OCI-LY7 (cell line): ENCODE measurements around the gene TPST1. TPM values are rescaled to one million over a fixed set of nuclear protein-coding genes. Genes with fewer than 3 reads are reported as not detected.
A peak's percentile ranks its signal among the peaks of the same experiment; 100 is the strongest.

ENCODE experiments used
- BruUV-seq: library from RNA; stranded (reverse); fragments of 400-500 nt; replicated peaks from 2 replicates; lab custom pipeline; 2021; lab: Mats Ljungman, UMichigan
- CTCF ChIA-PET: fragments of 300-600 bp; sonication (Branson Sonifier 250); formaldehyde crosslinking; loops from one replicate; lab custom pipeline; 2022; ENCODE audit warnings: antibody characterized with exemption; ENCODE audit not compliant: unreplicated experiment; lab: Charles Lee
- POLR2A ChIA-PET: fragments of 300-600 bp; sonication (Branson Sonifier 250); formaldehyde crosslinking; loops from one replicate; lab custom pipeline; 2022; ENCODE audit warnings: antibody characterized with exemption; lab: Charles Lee
- DNase-seq: peaks from one replicate; pipeline ENCODE4 v3.0.0-alpha.2; 2015; ENCODE audit warnings: low spot score
- H2AFZ ChIP-seq: fragments of 200-600 bp; sonication (generic), shearing (Covaris generic); 2 replicates; pipeline ENCODE4 v1.6.1; 2014; ENCODE audit warnings: mild to moderate bottlenecking, antibody characterized with exemption, low read length, moderate library complexity
- H3K27ac ChIP-seq: fragments of 200-600 bp; sonication (generic); 2 replicates; pipeline ENCODE4 v1.5.1; 2014; ENCODE audit warnings: mixed run types, low read depth, mild to moderate bottlenecking, moderate library complexity, low read length, inconsistent platforms; ENCODE audit not compliant: poor library complexity, severe bottlenecking
- H3K36me3 ChIP-seq: fragments of 200-600 bp; sonication (generic); 2 replicates; pipeline ENCODE4 v1.6.1; 2014; ENCODE audit warnings: mild to moderate bottlenecking, antibody characterized with exemption, low read length, moderate library complexity, mixed read lengths; ENCODE audit not compliant: insufficient read depth
- H3K4me1 ChIP-seq: fragments of 200-600 bp; sonication (generic); 2 replicates; pipeline ENCODE4 v1.5.1; 2014; ENCODE audit warnings: mild to moderate bottlenecking, low read length; ENCODE audit not compliant: insufficient read depth, poor library complexity, severe bottlenecking
- H3K4me2 ChIP-seq: fragments of 200-600 bp; sonication (generic); 2 replicates; pipeline ENCODE4 v1.6.1; 2014; ENCODE audit warnings: mild to moderate bottlenecking, low read length
- H3K4me3 ChIP-seq: fragments of 200-600 bp; sonication (generic); 2 replicates; pipeline ENCODE4 v1.5.1; 2014; ENCODE audit warnings: mild to moderate bottlenecking, low read depth, low read length; ENCODE audit not compliant: poor library complexity, severe bottlenecking
- H3K79me2 ChIP-seq: fragments of 200-600 bp; sonication (generic); 2 replicates; pipeline ENCODE4 v1.6.1; 2016; ENCODE audit warnings: low read depth, mild to moderate bottlenecking, low read length, moderate library complexity, mixed read lengths; ENCODE audit not compliant: insufficient read depth
- H3K9me2 ChIP-seq: fragments of 200-600 bp; sonication (generic); 2 replicates; pipeline ENCODE4 v1.6.1; 2016; ENCODE audit warnings: mild to moderate bottlenecking, low read length, mixed read lengths; ENCODE audit not compliant: insufficient read depth
- H3K9me3 ChIP-seq: fragments of 200-600 bp; sonication (generic); 2 replicates; pipeline ENCODE4 v1.6.1; 2014; ENCODE audit warnings: mild to moderate bottlenecking, mixed run types, low read length, mixed read lengths
- H4K20me1 ChIP-seq: fragments of 200-600 bp; sonication (generic); 2 replicates; pipeline ENCODE4 v1.6.1; 2014; ENCODE audit warnings: mild to moderate bottlenecking, antibody characterized with exemption, low read length, moderate library complexity, mixed read lengths; ENCODE audit not compliant: insufficient read depth
- CTCF ChIP-seq: fragments of 200-600 bp; sonication (generic); conservative IDR thresholded peaks from 2 replicates; pipeline ENCODE4 v1.5.1; 2014; ENCODE audit warnings: mild to moderate bottlenecking, antibody characterized with exemption, low read length, moderate library complexity, mixed read lengths
- EZH2phosphoT487 ChIP-seq: fragments of 200-600 bp; sonication (generic); IDR thresholded peaks from 2 replicates; pipeline ENCODE4 v1.6.1; 2018; ENCODE audit warnings: low read depth, borderline replicate concordance, mild to moderate bottlenecking, mixed run types, antibody characterized with exemption, low read length, moderate library complexity, mixed read lengths
- intact Hi-C: fragments of 100-400 bp; cut with micrococcal nuclease; formaldehyde crosslinking; loops from one replicate; pipeline ENCODE4 v1.10.0; 2022; ENCODE audit not compliant: unreplicated experiment
- total RNA-seq, 2 experiments: library from RNA; depleted of rRNA in 1 of 2; stranded (reverse); fragments of >200 nt in 1 of 2; shearing (Covaris generic) in 1 of 2; gene quantifications; 2 replicates each; pipeline ENCODE4 v1.2.3, GENCODE V29; 2014 to 2022

The TPST1 gene
- total RNA-seq, 2 experiments from 2014 or later, result 3.5 to 6.6 TPM

DNA sequence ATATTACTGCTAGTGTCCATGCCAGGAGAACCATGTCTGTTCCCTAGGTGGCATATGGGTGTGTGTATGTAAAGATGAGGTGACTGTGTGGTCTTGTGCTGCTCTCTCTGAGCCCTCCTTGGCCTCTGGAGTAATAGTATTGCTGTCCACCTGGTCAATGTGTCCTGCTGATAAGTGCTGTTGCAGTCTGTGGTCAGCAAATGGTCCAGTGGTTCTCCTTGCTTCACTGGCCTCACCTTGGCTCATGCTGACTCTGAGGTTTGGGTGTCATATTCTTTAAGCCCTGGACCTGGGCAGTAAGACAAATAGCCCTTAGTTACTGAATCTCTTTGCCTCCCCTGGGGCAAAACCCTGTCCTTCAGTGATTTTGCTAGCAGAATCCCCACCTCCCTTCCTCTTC is 56.8 kb downstream of the TPST1 start:
- intact Hi-C loops, result no loop called here
- DNase-seq, result no peak
- Histone ChIP-seq H3K36me3 (no peaks in the 10 kb centered on the region), H3K27ac (no peak overlapping the region), H3K4me3 (no peak overlapping the region), H3K79me2 (no peaks in the 10 kb centered on the region), H2AFZ (no peak overlapping the region), H4K20me1 (no peaks in the 10 kb centered on the region), H3K4me2 (no peak overlapping the region), H3K9me2 (no peaks in the 10 kb centered on the region), H3K9me3 (peaks cover 29% of the 10 kb centered on the region), H3K4me1 (no peaks in the 10 kb centered on the region)
- ChIA-PET CTCF (no interaction called here), POLR2A (interaction anchor here (0.5 kb wide), 1 partner anchor 18 kb away, joined by 4 read pairs; no protein-coding TSS in a partner anchor)
- BruUV-seq, result no TSS peak
- no peak for TF ChIP-seq EZH2phosphoT487
- no peak for TF ChIP-seq CTCF

GRCh38 chr7:66263936-66264335 is 58.8 kb downstream of the TPST1 start:
- DNase-seq, result no peak
- intact Hi-C loops, result no loop called here
- no peak overlapping the region for H3K4me3 ChIP-seq
- TF ChIP-seq CTCF, result no peak
- TF ChIP-seq EZH2phosphoT487, result no peak
- no peak overlapping the region for H2AFZ ChIP-seq
- no peaks in the 10 kb centered on the region for H3K36me3 ChIP-seq
- H4K20me1 ChIP-seq, result no peaks in the 10 kb centered on the region
- H3K4me1 ChIP-seq, result no peaks in the 10 kb centered on the region
- no TSS peak for BruUV-seq
- ChIA-PET POLR2A (no interaction called here), CTCF (no interaction called here)
- no peaks in the 10 kb centered on the region for H3K79me2 ChIP-seq
- H3K4me2 ChIP-seq, result no peak overlapping the region
- peaks cover 31% of the 10 kb centered on the region for H3K9me3 ChIP-seq
- H3K9me2 ChIP-seq, result no peaks in the 10 kb centered on the region
- no peak overlapping the region for H3K27ac ChIP-seq

DNA sequence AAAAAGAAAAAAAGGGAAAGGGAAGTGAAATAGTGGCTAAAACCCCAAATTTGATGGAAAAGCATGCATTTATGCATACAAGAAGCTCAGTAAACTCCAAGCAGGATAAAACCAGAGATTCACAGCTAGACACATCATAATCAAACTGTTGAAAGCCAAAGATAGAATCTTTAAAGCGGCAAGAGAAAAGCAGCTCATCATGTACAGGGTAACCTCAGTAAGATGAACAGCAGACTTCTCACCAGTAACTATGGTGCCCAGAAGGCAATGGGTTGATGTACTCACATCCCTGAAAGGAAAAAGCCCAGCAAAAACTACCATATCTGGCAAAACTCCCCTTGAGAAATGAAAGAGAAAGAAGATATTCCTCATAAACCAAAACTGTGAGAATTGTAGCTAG is 60.4 kb downstream of the TPST1 start:
- no TSS peak for BruUV-seq
- TF ChIP-seq CTCF (no peak), EZH2phosphoT487 (no peak)
- H3K4me2 ChIP-seq, result no peak overlapping the region
- H3K9me2 ChIP-seq, result no peaks in the 10 kb centered on the region
- H3K36me3 ChIP-seq, result no peaks in the 10 kb centered on the region
- intact Hi-C loops, result no loop called here
- H3K4me1 ChIP-seq, result no peaks in the 10 kb centered on the region
- CTCF ChIA-PET, result no interaction called here
- H4K20me1 ChIP-seq, result no peaks in the 10 kb centered on the region
- H3K79me2 ChIP-seq, result no peaks in the 10 kb centered on the region
- H3K27ac ChIP-seq, result no peak overlapping the region
- H2AFZ ChIP-seq, result no peak overlapping the region
- peak; percentile 49 for DNase-seq
- H3K9me3 ChIP-seq, result peaks cover 31% of the 10 kb centered on the region
- no peak overlapping the region for H3K4me3 ChIP-seq
- POLR2A ChIA-PET, result no interaction called here
